ENCODE measurements around the gene FGD3.

Gene FGD3

DNA sequence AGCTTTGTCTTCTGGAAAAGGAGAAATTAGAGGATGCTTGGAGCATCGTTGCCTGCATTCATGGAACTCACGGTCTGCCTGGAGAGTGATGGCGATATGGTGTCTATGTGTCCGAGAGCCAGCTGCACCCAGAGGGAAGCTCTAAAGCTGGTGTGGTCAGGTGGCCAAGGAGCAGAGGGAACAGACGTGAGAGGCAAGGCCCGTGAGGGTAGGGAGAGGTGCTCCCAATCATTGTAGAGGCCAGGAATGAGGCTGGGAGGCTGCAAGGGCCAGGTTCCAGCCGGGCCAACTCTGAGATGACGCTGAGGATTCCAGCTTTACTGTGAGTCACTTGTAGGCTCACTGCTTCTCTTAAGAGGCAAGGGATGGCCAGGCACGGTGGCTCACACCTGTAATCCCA is 7.6 kb downstream of the FGD3 start:
- DNase-seq: no peak

DNA sequence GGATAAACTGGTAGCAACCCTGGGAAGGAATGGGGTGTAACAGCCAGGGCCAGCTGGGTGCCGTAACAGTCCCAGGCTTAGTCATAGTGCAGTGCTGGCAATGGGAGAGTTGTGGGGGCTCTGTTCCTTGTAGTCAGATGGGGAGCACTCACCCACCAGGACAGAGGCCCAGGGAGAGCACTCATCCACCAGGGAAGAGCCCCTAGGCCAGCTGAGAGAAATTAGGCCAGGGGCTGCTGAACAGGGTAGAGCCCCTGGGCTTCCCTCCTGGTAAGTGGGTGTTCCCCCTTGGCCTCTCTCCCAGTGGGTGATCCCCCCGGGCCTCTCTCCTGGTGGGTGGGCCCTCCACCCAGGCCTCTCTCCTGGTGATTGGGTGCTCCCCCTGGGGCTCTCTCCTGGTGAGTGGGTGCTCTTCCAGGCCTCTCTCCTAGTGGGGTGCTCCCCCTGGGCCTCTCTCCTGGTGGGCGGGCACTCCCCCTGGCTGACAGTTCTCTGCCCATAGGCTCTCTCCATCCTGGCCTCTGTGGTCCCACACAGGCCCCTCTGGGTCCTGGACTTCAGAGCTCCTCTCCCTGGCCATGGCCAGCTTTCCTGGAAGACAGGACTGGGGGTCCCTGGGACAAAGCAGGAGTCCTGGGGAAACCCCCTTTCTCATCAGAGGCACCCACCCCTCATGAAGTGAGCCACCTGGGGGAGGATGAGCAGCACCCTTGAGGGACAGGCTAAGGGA is 13.4 kb downstream of the FGD3 start:
- no peak for DNase-seq

- no peak for DNase-seq
Measured at GRCh38 chr9:92961627-92962302, 14.4 kb downstream of the FGD3 start.

DNA sequence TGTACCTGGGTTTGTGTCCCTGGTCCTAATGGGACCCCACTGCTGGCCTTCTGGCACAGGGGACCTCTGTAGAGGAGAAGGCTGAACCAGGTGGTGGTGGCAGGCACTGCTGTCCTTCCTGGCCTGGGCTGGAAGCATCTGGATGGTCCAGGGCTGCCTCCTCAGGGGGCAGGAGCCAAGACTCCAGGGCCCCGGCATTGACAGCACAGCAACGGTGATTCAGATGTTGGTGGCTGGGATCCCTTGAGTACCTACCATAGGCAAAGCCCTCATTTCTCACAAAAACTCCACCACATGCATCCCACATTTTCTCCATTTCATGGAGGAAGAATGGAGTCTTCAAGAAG is 15.0 kb downstream of the FGD3 start:
- DNase-seq: no peak

DNA sequence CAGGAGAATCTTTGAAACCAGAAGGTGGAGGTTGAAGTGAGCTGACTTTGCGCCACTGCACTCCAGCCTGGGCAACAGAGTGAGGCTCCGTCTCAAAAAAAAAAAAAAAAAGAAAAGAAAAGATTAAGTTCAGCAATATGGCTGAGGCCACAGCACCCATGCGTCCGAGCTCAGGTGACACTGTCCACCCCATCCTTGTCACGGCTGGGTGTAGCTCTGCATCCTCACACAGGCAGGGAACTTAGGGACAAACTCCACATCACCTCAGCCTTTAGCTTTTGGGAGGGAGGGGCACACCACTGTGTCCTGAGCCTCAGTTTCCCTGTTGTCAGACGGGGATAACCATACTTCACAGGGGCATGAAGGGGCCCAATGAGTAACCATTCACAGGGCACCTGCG is 15.5 kb downstream of the FGD3 start:
- DNase-seq: no peak

DNA sequence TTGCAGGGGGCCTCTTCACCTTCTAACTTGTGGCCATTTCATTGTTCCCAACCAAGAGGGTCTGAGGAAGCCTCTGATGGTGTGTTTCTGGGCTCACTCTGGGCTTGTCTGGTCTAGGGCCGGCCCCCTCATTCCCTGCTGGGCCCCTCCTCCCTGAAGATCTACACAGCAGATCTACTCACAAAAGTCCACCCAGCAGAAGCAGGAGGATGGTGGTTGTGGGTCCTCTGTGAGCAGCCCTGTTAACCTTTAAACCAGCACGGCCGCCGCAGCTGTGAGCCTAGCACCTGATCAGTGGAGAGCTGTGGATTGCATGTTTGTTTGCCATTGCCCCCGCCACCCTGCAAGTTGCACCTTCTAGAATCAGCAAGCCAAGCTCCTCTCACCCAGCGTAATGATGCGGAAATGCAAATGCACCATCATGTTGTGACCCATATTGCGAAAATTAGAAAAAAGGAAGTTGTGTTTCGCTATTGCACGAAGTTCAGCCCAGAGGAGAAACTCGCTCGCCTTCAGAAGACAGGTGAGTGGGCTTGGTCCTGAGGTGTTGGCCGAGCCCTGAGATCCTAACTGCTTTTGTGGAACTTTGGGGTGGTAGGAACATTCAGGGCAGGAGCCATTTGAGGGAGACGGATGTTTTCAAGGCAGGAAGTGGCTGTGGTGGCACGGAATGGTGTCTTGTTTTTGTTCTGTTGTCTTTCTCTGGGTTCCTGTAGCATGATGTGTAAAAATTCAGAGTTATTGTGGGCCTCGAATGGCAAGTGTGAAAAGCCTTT is 16.7 kb downstream of the FGD3 start:
- no peak for DNase-seq

- no peak for DNase-seq
Measured at GRCh38 chr9:92964607-92965060, 17.3 kb downstream of the FGD3 start.

GRCh38 chr9:92965061-92965758 is 17.9 kb downstream of the FGD3 start:
- no peak for DNase-seq

GRCh38 chr9:92965759-92966517 is 18.6 kb downstream of the FGD3 start:
- no peak for DNase-seq

GRCh38 chr9:92966518-92966800 is 19.1 kb downstream of the FGD3 start:
- DNase-seq: no peak

GRCh38 chr9:92968081-92968480 is 20.8 kb downstream of the FGD3 start:
- DNase-seq: no peak

DNA sequence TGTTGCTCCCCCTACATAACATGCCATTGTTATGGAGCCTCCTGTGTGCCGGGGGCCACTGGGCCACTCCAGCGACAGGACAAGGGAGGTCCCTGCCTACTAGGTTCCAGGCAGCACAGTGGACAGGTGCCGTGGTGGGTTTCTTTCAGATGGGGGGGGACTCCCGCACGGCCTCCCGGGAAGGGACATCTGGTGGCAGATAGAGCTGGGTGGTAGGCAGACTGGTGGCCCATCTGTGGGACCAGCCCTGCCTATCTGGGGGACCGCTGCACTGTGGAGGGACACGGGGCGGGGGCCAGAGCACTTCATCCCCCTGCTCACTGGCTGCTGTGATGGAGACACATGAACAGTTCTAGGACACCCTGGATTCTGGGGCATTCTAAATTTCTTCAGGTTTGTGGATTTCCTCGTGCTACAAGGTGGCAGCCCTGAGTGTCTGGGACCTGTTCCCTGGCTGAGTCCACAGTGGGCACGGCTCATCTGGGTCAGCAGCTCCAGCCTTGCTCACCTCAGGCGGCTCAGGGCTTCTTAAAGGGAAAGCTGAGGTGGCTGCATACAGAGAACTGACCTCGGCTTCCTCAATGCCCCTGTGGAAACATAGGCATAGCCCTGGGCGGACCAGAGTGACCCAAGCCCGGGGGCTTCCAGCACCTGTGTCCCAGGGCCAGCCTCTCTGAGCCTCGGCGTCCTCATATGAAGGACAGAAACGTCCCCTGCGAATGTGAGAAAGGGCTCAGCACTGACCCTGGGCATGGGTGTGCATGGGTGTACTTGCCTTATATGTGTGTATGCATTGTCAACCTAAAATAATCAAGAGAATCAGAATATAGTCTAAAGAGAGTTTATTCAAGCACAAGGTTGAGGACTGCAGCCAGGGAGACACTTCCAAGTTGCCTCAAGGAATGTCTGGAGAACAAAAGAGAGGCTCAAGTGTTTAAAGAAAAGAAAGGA is 22.5 kb downstream of the FGD3 start:
- DNase-seq: no peak

DNA sequence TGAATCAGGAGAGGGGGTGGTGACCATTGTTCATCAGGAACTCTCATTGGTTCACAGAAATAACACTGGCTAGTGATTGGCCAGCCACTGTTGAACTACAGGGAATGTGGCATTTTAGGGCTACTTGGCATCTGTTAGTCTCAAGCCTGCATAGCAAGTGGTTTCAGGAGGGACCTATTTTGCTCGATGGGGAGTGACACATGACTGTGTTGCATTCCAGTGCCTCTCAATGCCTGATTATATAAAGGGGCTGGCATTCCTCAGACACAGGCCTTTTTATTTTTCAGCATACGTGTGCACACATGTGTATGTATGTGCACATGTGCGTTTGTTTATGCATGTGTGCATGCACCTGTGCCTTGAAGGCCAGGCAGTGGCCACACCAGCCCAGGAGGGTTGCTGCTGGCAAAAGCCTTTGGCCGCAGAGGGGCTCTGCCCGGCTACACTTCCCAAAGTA is 23.2 kb downstream of the FGD3 start:
- DNase-seq: no peak

- DNase-seq: no peak
Measured at GRCh38 chr9:92971121-92971520, 23.8 kb downstream of the FGD3 start.

DNA sequence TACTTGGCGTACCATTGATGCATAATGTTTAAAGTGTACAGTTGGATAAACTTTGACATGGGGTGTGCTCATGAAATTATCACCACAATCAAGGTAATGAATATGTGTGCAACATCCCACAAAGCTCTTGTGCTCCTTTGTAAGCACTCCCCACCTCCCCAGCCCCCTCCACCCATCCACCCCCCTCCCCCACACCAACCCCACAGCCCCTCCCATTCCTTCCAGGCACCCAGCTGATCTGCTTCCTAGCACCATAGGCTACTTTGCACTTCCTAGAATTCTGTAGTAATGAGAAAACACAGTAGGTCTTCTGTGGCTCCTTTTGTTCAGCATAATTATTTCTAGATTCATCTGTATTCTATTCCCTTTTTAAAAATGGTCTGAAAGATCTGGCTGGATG is 24.5 kb downstream of the FGD3 start:
- no peak for DNase-seq

- DNase-seq: no peak
Measured at GRCh38 chr9:92973700-92974099, 26.4 kb downstream of the FGD3 start.

GRCh38 chr9:92974161-92974661 is 26.9 kb downstream of the FGD3 start:
- DNase-seq: no peak

GRCh38 chr9:92974761-92975755 is 27.7 kb downstream of the FGD3 start:
- no peak for DNase-seq

DNA sequence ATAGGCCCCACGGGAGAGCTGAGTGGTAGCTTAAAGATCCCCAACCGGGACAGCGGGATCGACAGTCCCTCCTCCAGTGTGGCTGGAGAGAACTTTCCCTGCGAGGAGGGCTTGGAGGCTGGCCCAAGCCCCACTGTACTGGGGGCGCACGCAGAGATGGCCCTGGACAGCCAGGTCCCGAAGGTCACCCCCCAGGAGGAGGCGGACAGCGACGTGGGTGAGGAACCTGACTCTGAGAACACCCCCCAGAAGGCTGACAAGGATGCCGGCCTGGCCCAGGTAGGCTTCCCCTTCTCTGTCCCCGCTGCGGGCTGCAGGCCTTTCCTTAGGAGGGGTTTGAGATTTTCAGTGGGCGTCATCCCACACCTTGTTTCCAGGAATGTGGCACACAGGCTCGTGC is 29.1 kb downstream of the FGD3 start:
- no peak for DNase-seq

DNA sequence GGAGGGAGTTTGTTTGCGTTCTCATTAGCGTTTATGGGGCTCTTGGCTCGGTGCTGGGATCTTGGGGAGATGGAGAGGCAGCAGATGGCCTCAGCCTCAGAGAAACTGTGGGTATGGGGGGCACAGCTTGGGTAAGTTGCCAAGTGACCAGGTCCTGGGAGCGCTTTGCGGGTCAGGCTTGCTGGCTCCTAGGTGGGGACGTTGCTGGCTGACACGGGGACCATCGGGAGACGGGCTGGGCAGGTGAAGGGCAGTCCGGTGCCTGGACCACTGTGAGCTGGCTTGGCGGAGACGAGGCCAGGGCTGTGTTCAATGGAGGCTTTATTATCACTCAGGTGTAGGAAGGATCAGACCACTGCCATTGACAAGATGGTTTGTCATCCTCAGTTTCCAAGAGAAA is 30.0 kb downstream of the FGD3 start:
- no peak for DNase-seq

Measured in DMS153 (cell line).